SK-N-SH treated with all-trans-retinoic acid at 6 μM for 48 hours (cell line): ENCODE data around the gene AGPAT1.
A peak's percentile ranks its signal among the peaks of the same experiment; 100 is the strongest.

Experiments used
- ESRRG ChIP-seq: fragments of 250-450 bp; sonication (Bioruptor Pico); IDR thresholded peaks from 2 replicates; pipeline ENCODE4 v1.6.1; 2021; ENCODE audit warnings: mild to moderate bottlenecking
- GLIS3 ChIP-seq: fragments of 250-450 bp; sonication (Bioruptor Pico); IDR thresholded peaks from 2 replicates; pipeline ENCODE4 v1.5.0; 2020; ENCODE audit warnings: mild to moderate bottlenecking, moderate library complexity
- PPARA ChIP-seq: fragments of 250-450 bp; sonication (Bioruptor Pico); IDR thresholded peaks from 2 replicates; pipeline ENCODE4 v1.5.0; 2020; ENCODE audit warnings: mild to moderate bottlenecking, borderline replicate concordance
- RARB ChIP-seq: fragments of 250-450 bp; sonication (Bioruptor Pico); IDR thresholded peaks from 2 replicates; pipeline ENCODE4 v1.8.0; 2021; ENCODE audit warnings: mild to moderate bottlenecking, moderate library complexity
- ZFP3 ChIP-seq: fragments of 250-450 bp; sonication (Bioruptor Pico); IDR thresholded peaks from 2 replicates; pipeline ENCODE4 v1.5.0; 2020; ENCODE audit warnings: mild to moderate bottlenecking, moderate library complexity
- ZFP30 ChIP-seq: fragments of 450-650 bp; formaldehyde crosslinking; IDR thresholded peaks from 2 replicates; pipeline ENCODE4 v1.5.0; 2022; ENCODE audit warnings: mild to moderate bottlenecking, moderate library complexity
- ZNF565 ChIP-seq: fragments of 450-650 bp; formaldehyde crosslinking; conservative IDR thresholded peaks from 2 replicates; pipeline ENCODE4 v1.5.0; 2020; ENCODE audit warnings: low read depth, mild to moderate bottlenecking, moderate library complexity
- TF ChIP-seq, protein P1 (sequence below): fragments of 250-450 bp; sonication (Bioruptor Pico); IDR thresholded peaks from 2 replicates; pipeline ENCODE4 v1.5.1; 2021; ENCODE audit warnings: mild to moderate bottlenecking, moderate library complexity
- TF ChIP-seq, protein P2 (sequence below): fragments of 250-450 bp; sonication (Bioruptor Pico); IDR thresholded peaks from 2 replicates; pipeline ENCODE4 v1.5.1; 2020; ENCODE audit warnings: low read depth, mild to moderate bottlenecking, moderate library complexity

GRCh38 chr6:32195902-32196681, 20.2 kb upstream of the AGPAT1 start:
- TF ChIP-seq ZNF565 (CRISPR knock-in tag) (no peak), ESRRG (CRISPR knock-in tag) (no peak), PPARA (no peak), ZFP30 (CRISPR knock-in tag) (peak; percentile 22; the same call in 1 of the 2 replicates), ZFP3 (CRISPR knock-in tag) (peak; percentile 10; the same call in 1 of the 2 replicates), RARB (CRISPR knock-in tag) (no peak), GLIS3 (CRISPR knock-in tag) (peak; percentile 14; the same call in 1 of the 2 replicates)
- TF ChIP-seq, protein P1, sequence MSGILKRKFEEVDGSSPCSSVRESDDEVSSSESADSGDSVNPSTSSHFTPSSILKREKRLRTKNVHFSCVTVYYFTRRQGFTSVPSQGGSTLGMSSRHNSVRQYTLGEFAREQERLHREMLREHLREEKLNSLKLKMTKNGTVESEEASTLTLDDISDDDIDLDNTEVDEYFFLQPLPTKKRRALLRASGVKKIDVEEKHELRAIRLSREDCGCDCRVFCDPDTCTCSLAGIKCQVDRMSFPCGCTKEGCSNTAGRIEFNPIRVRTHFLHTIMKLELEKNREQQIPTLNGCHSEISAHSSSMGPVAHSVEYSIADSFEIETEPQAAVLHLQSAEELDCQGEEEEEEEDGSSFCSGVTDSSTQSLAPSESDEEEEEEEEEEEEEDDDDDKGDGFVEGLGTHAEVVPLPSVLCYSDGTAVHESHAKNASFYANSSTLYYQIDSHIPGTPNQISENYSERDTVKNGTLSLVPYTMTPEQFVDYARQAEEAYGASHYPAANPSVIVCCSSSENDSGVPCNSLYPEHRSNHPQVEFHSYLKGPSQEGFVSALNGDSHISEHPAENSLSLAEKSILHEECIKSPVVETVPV (CRISPR knock-in tag): peak; percentile 8; the same call in 1 of the 2 replicates
- TF ChIP-seq, protein P2, sequence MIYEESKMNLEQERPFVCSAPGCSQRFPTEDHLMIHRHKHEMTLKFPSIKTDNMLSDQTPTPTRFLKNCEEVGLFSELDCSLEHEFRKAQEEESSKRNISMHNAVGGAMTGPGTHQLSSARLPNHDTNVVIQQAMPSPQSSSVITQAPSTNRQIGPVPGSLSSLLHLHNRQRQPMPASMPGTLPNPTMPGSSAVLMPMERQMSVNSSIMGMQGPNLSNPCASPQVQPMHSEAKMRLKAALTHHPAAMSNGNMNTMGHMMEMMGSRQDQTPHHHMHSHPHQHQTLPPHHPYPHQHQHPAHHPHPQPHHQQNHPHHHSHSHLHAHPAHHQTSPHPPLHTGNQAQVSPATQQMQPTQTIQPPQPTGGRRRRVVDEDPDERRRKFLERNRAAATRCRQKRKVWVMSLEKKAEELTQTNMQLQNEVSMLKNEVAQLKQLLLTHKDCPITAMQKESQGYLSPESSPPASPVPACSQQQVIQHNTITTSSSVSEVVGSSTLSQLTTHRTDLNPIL (CRISPR knock-in tag): peak; percentile 46; the same call in 1 of the 2 replicates
